Stimulated activated CD8-positive, alpha-beta memory T cell treated with anti-CD3 and anti-CD28 coated beads, Interleukin-7, amount 100 ng/mL, for 48 hours (primary cell): ENCODE results near the gene FOXP1.

Experiments used
- DNase-seq, 2 donors: peaks; one replicate each; pipeline ENCODE4 v3.0.0-alpha.2; 2020; ENCODE audit warnings: low read depth in 1 of 2; ENCODE audit errors: extremely low read depth in 1 of 2

The FOXP1 gene

DNA sequence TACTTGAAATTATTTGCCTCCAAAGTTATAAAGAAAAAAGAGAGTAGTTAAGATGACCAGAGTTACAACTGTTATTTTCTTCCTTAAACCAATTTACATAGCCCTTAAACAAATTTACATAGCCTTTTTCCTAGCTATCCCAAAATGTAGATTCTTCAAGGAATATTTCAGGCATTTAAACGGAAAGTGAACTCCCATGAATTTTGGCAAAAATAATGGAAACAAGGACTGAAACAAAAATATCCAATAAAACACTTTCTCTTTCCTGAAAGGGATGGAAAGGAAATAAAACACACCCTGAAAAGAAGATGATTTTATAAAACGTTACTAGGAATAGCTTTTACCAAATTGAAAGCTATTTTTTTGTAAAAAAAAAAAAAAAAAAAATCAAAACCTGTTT is 418.6 kb downstream of the FOXP1 start:
- no peak for DNase-seq

DNA sequence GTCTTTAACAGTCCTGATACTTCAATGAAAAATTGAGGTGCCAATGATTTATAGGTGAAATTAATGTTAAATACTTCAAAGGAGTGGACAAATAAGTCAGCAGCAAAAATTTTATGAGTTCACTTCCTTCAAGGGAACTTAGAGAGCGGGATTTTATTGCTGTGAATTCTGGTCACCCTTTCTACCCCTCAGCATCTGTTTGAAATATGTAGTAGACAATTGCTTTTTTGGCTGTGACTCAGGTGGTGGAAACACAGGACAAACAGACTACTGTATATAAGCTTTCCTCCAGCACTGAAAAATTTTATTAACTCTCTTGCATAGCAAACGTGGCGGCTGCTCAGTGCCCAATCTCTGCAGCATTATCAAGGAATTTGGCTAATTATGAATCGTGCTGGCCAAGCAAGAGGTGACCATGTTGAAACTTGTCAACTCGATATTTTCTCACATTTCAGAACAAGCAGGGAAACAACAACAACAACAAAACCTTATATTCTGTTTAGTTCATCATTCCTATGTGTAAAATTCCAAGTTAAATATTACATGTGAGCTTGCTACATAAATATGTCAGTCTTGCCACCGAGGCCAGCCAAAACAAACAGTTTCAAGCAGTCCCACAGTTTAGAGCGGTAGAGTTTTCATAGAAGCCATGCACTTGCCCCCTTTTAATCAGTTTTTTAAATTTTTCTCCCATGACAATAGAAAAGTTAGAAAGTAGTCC is 420.2 kb downstream of the FOXP1 start:
- no peak for DNase-seq

DNA sequence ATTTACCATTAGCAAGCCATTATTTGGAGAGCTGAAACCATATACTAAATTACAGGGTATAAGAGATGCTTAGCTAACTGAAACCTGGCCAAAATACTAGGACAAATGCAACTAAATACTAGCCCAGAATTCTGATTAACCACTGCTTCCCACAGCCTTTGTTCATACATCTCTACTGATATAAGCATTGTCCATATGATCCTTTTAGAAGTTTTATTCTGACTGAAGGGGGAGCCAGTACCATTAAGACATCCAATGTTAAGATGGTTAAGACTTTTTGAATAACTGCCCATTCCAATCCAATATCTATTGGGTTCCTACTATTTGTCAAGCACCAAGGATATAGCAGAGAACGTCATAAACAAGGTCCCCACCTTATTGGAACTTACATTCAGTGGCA is 421.3 kb downstream of the FOXP1 start:
- no peak for DNase-seq

DNA sequence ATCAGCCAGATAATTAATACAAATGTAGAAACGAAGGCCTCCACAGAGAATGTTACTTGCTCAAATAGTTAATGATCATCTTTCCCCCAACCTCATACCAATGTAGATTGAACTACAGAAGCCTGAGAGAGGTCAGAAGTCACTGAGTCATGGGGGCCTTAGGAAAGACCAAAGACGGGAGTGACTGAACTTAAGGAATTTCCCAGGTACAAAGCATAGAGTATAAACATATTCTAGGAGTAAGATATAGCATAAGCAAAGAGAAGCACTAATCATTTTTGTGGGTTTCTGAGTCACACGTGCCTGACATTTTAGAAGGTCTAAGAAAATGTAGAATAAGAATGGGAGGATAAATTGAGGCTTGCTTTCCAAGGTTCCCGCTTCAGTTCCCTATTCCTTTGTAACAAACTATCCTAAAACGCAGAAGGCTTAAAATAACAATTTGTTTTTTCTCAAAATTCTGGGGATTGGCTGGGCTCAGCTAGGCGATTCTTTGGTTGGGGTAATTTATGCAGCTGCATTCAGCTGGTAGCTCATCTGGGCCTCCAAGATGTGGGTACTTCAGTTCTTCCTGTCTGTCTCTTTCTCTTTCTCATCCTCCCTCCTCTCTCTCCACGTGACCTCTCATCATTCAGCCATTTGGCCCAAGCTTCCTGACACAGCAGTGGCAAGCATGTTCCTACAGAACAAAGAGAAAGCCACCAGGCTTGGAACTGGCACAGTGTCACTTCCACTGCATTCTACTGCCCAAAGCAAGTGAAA is 422.6 kb downstream of the FOXP1 start:
- DNase-seq: no peak

DNA sequence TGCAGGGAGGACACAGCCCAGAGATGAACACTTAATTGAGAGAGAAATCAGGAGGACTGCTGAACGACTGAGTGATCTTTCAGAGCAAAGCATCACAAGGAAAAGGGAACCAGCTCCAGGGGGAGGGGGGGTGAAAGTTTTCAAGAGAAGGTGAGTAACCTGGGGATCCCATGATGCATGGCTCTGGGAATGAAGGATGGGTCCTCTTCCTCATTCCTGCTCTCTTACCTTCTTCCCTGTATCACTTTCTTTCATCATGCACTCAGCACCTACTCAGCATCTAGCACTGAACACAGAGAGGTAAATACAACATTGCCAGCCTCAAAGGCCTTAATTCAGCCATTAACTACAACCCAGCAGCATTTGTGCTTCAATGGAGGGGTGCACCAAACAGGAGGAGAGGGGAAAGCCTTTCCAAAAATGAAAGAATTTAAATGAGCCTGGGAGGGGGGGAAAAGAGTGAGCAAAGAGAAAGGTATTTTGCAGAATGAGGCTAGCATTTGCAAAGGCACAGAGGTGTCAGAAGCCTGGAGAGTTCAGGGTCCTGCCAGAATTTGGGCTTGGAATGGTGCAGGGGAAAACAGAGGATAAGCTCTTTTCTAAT is 427.4 kb downstream of the FOXP1 start:
- DNase-seq: no peak

DNA sequence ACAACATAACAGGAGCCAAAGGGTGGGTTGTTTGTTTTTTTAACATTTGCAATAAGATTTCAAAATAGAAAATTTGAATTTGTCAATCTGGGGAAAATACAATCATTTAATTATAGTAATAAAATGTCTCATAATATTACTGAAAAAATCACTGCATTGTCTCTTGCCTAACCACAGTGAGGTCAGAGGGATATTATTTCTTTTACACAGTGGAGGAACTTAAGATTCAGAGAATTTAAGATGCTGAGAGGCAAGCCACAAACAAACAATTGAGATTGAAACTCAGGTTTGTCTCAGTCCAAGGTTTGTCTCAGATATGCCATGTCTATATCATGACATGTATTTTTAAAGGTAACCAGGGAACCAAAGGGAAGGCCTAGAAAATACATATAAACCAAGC is 428.7 kb downstream of the FOXP1 start:
- no peak for DNase-seq

DNA sequence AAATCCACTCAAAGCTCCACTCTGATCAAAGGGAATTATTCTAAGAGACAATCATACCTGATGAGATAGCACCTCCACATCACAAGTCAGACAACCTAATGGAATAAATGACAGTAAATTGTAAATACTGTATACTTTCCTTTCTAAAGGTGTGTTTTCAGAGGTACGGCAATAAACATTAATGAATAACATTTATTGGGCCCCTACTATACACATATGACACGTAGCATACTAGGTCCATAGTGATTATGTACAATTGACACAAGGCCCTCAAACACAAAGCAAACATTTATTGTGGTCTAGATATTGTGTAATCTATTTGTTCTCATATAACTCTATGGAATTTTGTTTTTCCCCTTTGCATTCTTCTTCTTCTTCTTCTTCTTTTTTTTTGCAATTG is 429.8 kb downstream of the FOXP1 start:
- DNase-seq: no peak

DNA sequence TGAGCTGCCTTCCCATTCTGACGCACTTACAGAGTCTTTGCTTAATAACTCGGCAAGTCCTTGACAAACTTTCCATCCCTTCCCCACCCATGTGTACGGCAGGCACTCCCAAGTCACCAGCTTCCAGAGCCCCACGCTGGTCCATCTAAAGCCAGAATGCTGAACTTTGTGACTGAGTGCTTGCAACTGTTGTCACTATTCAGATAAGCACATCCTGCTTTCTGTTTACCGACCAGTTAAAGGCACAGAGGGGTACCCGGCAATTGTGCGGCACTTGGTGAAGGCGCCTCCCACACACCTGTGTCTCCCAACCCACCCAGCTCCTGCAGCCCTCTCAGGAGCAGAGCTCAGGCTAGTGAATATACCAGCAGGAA is 430.6 kb downstream of the FOXP1 start:
- DNase-seq: no peak

DNA sequence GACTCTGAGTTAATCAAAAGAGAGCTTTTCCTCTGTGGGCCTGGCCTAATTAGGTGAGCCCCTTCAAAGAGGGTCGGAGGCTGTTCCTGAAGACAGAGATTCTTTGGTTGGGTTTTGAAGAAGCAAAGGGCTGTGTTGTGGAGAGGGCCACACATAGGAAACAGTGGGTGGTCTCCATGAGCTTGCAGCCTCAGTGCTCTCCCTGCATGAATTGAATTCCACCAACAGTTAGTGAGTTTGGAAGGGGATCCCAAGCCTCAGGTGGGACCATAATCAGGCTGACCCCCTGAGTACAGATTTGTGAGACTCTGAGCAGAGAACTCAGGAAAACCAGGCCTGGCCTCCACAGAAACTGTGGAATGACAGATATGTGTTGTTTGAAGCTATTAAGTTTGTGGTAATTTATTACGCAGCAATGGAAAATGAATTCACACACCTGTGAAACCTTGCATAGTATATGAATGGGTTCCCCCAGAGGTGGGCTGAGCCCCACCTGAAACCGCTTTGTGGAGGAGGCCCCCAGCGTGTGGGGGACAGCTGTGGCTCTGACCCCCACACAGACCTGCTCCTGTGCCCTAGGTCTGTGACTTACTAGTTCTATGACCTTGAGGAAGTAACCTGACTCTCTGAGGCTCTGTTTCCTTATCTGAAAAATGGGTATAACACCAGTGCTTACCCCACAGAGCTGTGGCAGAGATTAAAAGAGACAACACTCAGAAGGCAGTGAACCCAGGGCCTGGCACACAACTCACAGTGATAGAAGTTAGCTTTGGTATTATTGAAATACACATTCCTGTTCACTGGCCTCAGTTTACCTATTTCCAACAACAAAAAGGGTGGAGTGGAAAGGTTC is 431.3 kb downstream of the FOXP1 start:
- DNase-seq: no peak

DNA sequence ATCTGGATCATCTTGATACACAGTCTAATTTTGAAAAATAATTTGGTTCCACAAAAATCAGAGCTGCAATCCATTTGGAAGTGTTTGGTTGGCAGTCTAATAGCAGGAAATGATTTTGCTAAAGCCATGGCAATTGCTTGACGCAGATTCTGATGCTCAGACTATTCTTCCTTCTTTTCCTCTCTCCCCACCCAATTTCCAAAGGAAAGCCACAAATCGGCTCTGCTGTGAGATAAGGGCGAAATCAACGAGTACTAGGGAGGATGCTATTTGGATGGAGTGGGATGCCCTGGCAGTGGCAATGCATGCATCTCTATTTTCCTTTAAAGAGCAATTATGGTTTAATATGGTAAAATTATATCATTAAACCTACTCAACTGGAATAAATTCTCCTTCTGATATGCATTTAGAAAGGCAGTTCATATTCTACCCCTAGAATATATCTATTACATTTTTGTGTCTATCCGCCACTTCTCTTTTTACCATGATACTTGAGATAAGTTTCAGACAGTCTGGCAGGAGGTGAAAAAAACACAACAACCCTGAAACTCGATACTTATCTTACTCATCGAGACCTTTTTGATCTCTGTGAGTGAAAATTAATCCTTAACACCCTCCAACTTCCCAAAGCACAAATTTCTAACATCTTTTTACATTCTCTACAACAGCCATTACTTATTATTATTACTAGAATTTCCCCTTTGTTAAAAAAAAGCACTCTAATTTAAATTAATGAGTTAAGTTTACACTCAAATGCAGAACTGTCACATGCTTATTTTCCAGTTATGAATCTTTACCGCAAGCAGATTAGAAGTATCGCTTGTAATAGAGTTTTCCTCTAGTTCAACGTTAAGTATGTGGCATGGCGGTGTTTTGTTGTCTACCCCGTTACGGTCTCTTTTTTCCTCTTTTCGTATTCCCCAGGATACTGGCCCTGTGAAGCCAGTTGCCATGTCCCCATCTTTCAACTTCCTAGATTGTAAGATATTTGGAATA is 433.3 kb downstream of the FOXP1 start:
- no peak for DNase-seq

DNA sequence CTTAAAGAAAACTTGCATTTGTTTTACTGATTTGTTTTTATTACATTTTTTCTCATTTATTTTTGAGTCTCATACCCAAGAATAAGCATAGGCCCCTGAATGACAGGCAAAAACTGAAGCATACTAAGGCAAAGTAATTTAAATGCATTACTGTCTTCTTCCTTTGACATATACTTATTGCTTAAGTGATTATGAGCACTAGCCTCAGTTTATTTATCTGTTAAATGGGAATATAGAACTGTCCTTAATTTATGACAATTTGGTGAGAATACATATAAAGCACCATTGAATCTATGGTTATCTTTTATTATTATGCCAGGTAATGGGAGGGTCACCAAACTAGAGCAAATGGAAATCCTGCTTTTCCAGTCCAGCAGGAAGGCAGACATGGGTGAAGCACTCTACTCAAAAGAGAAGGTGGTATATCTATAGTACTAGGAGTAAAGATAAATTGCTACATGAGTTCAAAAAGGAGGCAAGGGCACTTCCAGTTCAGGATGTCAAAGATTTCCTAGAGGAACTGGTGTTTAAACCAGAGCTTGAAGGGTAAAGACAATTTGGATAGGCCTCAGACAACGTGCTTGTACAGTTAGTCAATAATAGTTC is 435.0 kb downstream of the FOXP1 start:
- no peak for DNase-seq

DNA sequence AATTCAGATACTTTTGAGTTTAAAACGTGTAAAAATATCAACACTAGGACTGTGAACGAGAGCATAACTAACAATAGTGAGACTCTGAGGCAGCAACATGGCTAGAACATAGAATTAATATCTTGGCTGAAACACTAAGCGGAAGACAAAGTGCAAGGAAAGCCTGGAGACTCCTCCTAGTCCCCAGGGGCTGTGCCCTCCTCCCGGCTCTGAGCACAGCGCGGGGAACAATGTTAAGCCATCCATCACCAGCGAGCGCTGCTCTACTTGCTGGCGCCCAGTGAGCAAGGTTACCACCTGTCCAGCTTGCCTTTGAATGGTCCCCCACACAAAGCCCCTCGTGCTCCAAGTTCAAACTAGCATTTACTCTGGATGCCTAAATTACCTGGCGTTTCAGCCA is 436.9 kb downstream of the FOXP1 start:
- DNase-seq: no peak

DNA sequence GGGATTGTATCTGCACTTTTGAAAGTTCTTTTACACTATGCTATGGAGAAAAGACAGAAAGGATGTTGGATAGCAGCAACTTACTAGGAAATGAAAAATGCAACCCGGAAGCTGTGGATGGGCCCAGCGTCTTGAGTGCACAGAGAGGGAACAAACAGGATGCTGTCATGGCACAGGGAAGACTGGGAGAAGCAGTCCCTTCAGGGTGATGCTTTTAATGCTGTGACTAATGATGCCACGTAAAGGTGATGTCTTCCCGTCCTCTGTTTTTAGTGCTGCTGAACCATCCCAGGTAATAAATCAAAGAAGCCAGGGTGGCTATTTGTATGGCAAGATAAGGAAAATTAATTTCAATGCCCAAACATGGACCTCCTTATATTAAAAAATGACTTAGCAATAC is 437.6 kb downstream of the FOXP1 start:
- no peak for DNase-seq

DNA sequence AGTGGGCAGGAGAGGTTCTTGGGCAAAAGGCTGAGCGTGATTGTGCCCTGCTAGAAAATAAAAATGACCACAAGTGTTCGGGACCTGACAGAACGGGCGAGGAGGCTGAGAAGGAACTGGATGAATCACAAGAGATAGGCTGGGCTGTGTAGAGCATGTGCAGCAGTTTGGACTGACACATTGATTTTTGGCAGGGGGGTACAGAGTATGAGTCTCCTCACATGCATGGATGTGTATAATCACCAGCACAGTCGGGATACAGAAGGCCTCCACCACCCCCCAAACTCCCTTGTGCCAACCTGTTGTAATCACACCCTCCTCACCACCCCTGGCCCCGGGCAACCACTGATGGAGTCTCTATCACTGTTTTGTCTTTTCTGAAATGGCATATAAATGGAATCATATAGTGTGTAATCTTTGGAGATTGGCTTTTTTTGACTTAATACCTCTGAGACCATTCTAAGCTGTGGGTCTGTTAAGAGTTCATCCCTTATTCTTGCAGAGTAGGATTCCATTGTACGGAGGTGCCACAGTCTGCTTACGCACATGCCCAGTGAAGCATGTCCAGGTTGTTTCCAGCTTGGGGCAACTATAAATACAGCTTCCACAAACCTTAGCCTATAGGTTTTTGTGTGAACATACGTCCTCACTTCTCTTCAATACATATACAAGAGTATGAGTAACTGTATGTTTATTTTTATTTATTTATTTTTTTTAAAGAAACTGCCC is 438.8 kb downstream of the FOXP1 start:
- no peak for DNase-seq

DNA sequence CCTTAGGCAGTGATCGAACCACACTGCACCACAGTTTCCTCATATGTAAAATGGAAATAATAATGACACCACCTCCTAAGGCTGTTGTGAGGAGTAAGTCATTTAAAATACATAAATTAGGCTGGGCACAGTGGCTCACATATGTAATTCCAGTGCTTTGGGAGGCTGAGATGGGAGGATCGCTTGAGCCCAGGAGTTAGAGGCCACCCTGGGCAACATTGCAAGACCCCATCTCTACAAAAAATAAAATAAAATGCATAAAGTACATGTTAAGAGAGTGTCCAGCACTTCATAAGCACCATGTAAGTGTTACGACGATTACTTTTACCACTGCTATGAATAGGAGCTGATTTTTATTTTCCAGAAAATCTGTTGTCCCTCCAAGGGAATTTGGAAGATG is 440.0 kb downstream of the FOXP1 start:
- no peak for DNase-seq

DNA sequence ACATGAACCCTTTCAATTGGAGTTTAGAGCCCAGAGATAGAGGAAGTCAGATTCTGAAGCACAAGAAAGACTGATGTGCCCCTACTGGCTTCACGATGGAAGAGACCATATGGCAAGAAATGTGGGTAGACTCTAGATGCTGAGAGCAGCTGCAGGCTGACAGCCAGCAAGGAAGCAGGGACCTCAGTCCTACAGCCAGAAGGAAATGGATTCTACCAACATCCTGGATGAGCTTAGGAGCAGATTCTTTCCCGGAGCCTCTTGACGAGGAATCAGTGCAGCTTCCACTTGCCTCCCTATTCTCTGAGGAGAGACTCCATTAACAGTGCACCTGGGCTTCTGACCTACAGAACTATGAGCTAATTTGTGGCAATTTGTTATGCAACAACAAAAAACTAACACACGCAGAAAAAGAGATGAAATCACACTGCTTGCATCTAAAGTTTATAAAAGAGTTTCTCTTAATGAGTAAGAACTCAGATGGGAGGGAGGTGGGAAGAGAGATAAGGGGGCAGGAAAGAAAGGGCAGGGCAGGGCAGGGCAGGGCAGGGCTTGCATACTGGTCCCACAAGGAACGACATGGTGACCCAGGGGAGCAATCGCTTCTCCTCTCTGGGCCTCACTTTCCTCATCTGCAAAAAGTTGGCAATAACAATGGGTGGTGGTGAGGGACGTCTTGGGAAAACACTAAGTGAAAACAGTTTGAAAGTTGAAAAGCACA is 440.9 kb downstream of the FOXP1 start:
- DNase-seq: no peak

DNA sequence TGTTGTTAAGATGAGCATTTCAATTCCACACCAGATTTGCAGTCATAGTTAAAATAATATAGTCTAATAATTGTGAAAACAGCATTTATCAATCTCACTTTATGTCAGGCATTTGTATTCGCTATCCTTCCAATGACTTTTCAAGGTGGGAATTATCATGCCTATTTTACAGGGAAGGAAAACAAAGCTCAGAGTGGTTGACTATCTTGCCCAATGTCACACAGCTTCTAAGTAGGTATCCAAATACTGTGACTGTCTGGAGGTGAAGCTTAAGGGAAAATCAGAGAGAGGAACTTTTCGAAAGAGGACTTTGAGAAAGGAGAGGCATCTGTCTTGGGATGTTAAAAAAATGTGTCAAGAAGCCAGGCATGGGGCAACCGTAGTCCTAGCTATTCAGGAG is 443.1 kb downstream of the FOXP1 start:
- no peak for DNase-seq

DNA sequence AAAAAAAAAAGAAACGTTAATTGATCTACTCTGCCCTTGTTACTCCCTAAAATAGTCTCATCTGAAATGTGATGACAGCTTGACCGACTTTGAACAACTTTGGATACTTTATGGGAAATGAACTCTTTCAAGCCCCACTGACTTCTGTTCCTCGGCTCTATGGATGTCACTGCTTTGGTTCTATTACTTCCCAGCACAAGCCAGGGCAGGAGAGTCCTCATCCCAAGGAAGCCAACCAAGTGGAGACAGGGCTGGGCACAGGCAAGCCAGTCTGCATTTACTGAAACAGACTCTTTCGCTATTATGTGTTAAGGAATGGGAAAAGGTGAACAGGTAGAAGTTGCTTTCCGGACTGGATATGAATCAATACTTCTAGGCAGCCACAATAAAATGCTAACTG is 444.0 kb downstream of the FOXP1 start:
- DNase-seq: no peak
